Measurements from ENCODE around the gene TWIST2.

TWIST2 gene

DNA sequence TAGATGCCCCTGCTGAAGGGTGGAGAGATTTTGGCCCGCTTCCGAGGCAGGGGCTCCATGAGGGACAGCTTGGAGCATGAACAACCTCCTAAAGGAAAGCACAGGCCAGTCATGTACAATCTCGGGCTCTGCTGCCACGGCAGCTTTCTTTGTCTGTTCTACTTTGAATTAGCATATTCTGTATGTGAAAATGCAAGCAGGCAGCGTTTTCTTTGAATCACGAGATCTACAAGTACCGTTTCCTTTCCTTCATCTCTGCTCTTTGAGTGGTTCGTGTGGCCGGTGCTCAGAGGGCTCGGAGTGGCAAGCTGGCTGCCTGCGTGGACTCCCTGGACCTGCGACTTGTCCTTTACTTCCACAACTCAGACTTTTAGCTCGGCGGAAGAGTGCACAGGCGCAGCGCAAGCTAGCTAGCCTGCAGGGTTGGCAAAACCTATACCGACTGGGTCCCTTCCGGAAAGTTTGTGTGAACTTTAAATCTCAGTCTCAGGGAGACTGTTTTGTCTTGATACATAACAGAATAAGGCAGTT is 6.9 kb downstream of the TWIST2 start:
- Mint-ChIP-seq H3K27ac (no peak overlapping the region), H3K9me3 (no peaks in the 10 kb centered on the region), H3K4me3 (no peak overlapping the region), H3K36me3 (ENCODE audit: insufficient read depth) (no peaks in the 10 kb centered on the region), H3K27me3 (peaks cover 31 to 64% of the 10 kb centered on the region in 2 donors), H3K4me1 (ENCODE audit: low read depth in 2 of 2) (no peaks in the 10 kb centered on the region)
- ATAC-seq (replicated peaks) (no peak), DNase-seq (no peak)

DNA sequence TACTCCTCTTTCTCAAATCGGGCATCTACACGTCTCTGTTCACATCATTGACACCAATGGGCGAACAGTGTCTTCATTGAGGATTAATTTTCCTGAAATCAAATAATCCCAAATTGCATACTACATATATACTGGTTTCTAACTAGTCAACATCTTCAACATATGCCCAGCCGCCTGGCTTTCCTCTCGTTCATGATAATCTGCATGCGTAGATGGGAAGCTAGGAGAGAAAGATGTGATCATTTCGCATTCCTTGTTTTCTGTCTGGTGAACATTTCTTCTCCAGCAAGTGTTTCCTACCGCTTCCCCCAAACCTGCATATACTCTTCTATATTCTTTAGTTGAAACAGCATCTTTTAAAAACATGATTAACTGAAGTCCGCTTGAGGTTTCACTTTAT is 7.4 kb downstream of the TWIST2 start:
- H3K36me3 Mint-ChIP-seq (ENCODE audit: insufficient read depth) = no peaks in the 10 kb centered on the region
- DNase-seq (no peak), ATAC-seq (replicated peaks) (no peak)
- H3K9me3 Mint-ChIP-seq = no peaks in the 10 kb centered on the region
- no peak overlapping the region for H3K4me3 Mint-ChIP-seq
- H3K27me3 Mint-ChIP-seq = peaks cover 36 to 69% of the 10 kb centered on the region in 2 donors
- H3K4me1 Mint-ChIP-seq (ENCODE audit: low read depth in 2 of 2) = no peaks in the 10 kb centered on the region
- no peak overlapping the region for H3K27ac Mint-ChIP-seq

DNA sequence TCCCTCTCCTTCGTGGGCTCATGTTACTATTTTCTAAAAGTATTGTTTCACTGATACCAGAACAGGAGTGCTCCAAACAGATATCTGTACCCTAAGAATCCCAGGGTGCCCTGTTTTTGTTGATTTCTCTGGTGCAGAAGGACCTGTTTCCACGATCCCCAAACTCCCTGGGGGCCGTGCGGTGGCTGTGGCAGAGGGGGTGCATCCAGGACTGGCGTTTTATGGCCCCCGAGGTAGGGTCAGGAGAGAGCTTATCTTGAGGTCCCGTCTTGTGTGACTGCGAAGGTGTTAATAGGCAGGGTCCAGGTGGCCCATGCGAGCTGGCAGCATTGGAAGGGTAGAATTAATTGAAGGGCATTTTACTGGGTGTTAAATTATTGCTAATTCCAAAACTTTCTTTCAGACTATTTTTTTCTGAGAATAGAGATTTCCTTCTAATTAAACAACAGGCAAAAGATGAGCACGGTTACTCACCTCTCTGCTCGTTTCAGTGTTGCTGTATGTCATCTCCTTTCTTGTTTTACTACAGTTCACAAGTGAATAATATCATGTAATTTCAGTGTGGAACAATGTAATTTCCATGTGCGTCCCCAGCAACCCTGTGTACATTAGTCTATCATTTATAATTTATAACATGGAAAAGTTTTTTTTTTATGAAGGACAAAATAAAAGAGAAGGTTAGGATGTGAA is 8.2 kb downstream of the TWIST2 start:
- DNase-seq (no peak), ATAC-seq (replicated peaks) (no peak)
- no peaks in the 10 kb centered on the region for H3K36me3 Mint-ChIP-seq (ENCODE audit: insufficient read depth)
- no peaks in the 10 kb centered on the region for H3K4me1 Mint-ChIP-seq (ENCODE audit: low read depth in 2 of 2)
- H3K27me3 Mint-ChIP-seq = peaks cover 38 to 73% of the 10 kb centered on the region in 2 donors
- H3K27ac Mint-ChIP-seq = no peak overlapping the region
- H3K9me3 Mint-ChIP-seq = no peaks in the 10 kb centered on the region
- H3K4me3 Mint-ChIP-seq = no peak overlapping the region

DNA sequence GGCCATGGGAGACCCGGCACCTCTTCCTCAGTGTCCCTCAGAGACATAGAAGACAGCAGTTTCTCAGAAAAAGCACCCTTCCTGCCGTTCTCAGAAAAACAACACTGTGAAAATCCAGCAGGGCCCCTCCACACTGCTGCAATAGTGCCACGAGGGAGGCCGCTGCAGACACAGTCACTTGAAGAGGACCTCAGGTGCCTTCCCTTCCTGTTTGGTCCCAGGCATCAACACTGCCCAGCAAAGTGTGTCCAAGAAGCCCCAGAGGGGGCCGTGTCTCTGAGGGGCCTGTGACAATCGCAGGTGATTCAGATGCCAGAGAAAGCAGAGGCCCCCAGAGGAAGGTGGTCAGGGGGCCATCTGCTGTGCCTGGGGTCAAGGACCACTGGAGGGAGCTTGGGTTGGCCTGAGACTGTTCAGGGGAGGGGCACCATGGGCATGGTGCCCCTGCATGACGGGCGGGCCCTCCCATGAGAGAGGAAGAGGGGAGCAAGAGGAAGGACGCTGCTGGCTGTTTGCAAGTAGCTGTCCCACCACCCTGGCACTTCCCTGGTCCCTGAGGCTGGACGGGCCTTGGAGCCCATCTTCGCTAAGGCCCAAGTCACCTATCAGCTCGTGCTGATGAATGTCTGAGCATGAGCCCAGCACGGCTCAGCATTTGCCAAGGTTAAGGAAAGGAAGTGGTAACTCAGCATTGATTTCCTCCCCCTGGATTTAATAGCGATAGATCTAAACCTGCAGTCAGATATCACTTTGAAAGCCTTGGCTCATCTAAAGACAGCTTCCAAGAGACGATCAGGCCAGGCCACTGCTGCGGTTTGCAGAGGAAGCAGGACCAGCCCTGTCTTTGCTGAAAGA is 9.1 kb downstream of the TWIST2 start:
- H3K27me3 Mint-ChIP-seq = peaks cover 45 to 77% of the 10 kb centered on the region in 2 donors
- no peaks in the 10 kb centered on the region for H3K4me1 Mint-ChIP-seq (ENCODE audit: low read depth in 2 of 2)
- DNase-seq = no peak
- no peaks in the 10 kb centered on the region for H3K9me3 Mint-ChIP-seq
- no peak overlapping the region for H3K27ac Mint-ChIP-seq
- H3K4me3 Mint-ChIP-seq = no peak overlapping the region
- no peaks in the 10 kb centered on the region for H3K36me3 Mint-ChIP-seq (ENCODE audit: insufficient read depth)
- ATAC-seq (replicated peaks) = no peak

DNA sequence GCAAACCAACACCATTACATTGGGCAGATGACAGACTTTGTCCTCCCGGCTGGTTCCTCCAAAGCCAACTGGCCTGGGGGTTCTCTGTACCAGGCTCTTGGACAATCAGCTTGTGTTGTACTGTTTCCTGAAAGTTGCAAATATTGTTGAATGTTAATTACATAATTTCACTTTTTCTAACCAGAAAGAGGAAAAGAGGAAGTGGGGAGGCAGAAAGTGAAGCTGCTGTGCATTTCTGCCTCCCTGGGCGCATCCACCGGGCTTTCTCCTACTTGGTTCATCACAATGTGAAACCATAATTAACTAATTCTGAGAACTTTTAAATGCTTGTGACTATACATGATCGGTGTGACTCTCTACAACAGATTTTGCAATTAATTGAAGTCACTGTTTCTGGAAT is 10.1 kb downstream of the TWIST2 start:
- no peaks in the 10 kb centered on the region for H3K9me3 Mint-ChIP-seq
- H3K36me3 Mint-ChIP-seq (ENCODE audit: insufficient read depth) = no peaks in the 10 kb centered on the region
- no peak overlapping the region for H3K27ac Mint-ChIP-seq
- ATAC-seq (replicated peaks) (no peak), DNase-seq (no peak)
- H3K4me3 Mint-ChIP-seq = no peak overlapping the region
- H3K4me1 Mint-ChIP-seq (ENCODE audit: low read depth in 2 of 2) = no peaks in the 10 kb centered on the region
- peaks cover 45 to 71% of the 10 kb centered on the region in 2 donors for H3K27me3 Mint-ChIP-seq

DNA sequence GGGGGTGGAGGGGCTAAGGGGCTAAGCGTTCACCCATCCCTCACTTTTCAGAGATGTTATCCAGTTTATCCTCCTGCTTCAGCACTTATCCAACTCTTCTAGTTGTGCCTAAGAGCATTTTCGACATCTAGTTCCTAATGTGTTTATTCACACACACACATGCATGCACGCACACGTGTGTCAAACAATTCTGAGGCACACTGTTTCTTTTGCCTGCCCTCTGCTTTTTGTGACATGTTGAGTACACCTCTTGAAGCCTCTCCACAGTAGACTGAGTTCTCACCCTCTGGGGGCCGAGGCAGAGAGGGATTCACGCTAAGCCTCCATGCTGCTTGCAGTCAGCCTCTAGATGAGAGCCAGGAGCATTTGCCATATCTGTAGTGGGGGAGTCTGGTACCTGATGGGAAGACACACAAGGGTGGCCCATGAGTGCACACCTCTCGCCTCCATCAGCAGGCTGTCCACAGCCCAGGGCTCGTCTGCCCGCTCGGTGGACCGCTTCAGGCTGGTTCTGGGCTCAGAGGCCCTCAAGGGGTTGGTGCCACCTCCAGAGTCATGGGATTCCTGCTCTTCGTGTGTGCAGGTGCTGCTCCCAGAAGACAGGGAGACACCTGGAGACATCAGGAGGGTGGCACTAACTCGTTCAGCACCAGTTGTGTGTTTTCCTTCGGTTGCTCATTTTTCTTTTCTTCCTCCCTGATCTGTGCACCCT is 11.9 kb downstream of the TWIST2 start:
- no peaks in the 10 kb centered on the region for H3K9me3 Mint-ChIP-seq
- H3K36me3 Mint-ChIP-seq (ENCODE audit: insufficient read depth) = no peaks in the 10 kb centered on the region
- ATAC-seq (replicated peaks) (no peak), DNase-seq (no peak)
- H3K4me1 Mint-ChIP-seq (ENCODE audit: low read depth in 2 of 2) = no peaks in the 10 kb centered on the region
- H3K27ac Mint-ChIP-seq = no peak overlapping the region
- no peak overlapping the region for H3K4me3 Mint-ChIP-seq
- peaks cover 34 to 80% of the 10 kb centered on the region in 2 donors for H3K27me3 Mint-ChIP-seq

DNA sequence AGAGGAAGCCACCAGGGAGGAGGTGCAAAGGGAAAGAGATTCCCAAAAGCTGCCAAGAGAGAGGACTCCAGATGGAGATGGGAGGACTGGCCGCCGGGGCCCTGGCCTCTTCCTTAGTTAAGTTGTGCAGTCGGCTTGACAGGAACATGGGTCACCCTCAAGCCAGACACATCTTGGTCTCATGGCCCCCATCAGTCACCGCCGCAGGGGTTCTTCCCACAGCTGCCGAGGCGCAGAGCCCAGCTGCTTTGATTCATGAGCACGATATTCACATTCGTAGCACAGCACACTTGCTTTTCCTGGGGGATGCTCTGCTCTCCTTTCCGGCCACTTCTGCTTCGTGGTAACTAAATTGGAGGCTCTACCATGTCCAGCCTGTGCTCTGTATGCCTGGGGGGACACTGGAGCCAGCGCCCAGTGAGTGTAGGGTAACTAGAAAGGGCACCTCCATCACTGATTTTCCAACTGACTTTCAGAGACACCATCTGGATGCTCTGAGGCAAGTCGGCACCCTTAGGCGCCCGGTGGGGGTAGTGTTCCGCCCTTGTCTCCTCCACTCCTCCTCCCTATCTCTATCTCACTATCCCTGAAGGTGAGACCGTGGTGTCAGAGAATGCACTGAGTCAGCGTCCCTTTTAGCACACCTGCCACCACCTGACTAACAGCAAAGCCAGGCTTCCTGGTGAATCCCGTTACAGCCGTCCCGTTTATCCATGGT is 13.3 kb downstream of the TWIST2 start:
- DNase-seq = no peak
- ATAC-seq (replicated peaks) = no peak
- no peak overlapping the region for H3K4me3 Mint-ChIP-seq
- no peaks in the 10 kb centered on the region for H3K36me3 Mint-ChIP-seq (ENCODE audit: insufficient read depth)
- peaks cover 25 to 66% of the 10 kb centered on the region in 2 donors for H3K27me3 Mint-ChIP-seq
- H3K27ac Mint-ChIP-seq = no peak overlapping the region
- H3K9me3 Mint-ChIP-seq = no peaks in the 10 kb centered on the region
- no peaks in the 10 kb centered on the region for H3K4me1 Mint-ChIP-seq (ENCODE audit: low read depth in 2 of 2)

DNA sequence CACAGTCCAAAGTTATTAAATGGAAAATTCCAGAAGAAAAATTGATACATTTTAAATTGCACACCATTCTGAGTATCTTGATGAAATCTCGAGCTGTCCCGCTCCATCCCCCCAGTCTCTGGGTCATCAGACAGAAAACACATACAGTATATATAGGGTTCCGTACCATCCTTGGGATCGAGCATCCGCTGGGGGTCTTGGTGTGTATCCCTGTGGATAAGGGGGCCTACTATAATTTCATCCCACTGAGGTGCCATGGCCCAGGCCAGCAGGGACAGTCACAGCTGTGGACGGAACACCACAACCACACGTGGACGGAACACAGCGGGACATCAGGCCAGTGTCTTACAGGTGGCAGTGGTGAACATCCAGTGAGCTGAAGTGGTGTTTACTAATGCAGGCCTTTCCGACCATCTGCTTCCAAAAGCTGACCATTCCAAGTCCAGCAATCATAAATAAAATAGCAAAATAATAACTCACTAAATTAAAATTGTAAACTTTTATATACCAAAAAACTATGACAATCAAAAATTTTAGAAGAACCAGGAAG is 14.0 kb downstream of the TWIST2 start:
- H3K27ac Mint-ChIP-seq = no peak overlapping the region
- no peak for DNase-seq
- peaks cover 25 to 65% of the 10 kb centered on the region in 2 donors for H3K27me3 Mint-ChIP-seq
- no peak for ATAC-seq (replicated peaks)
- peaks cover 1% of the 10 kb centered on the region for H3K36me3 Mint-ChIP-seq (ENCODE audit: insufficient read depth)
- H3K9me3 Mint-ChIP-seq = no peaks in the 10 kb centered on the region
- no peaks in the 10 kb centered on the region for H3K4me1 Mint-ChIP-seq (ENCODE audit: low read depth in 2 of 2)
- no peak overlapping the region for H3K4me3 Mint-ChIP-seq

DNA sequence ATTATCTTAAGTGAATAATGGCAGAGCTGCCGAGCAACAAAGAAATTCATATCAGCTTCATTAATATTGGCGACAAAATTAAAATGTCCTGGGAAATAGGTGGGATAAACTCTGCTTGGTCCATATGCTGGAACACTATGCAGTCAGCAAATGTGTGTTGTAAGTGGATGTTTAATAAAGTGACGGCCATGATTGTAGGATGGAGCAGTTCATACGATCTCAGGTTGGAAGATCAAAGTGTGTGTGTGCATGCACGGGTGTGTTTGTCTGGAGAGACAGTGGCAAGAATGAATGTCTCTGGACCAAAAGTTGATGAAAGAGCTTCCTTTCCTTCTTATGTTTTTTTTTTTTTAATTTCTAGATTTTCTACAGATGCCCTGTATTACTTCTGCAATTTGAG is 14.8 kb downstream of the TWIST2 start:
- Mint-ChIP-seq H3K36me3 (ENCODE audit: insufficient read depth) (peaks cover 3% of the 10 kb centered on the region), H3K9me3 (no peaks in the 10 kb centered on the region), H3K4me1 (ENCODE audit: low read depth in 2 of 2) (peaks cover 0 to 1% of the 10 kb centered on the region in 2 donors), H3K27me3 (peaks cover 25 to 65% of the 10 kb centered on the region in 2 donors), H3K4me3 (no peak overlapping the region), H3K27ac (no peak overlapping the region)
- DNase-seq (no peak), ATAC-seq (replicated peaks) (no peak)

DNA sequence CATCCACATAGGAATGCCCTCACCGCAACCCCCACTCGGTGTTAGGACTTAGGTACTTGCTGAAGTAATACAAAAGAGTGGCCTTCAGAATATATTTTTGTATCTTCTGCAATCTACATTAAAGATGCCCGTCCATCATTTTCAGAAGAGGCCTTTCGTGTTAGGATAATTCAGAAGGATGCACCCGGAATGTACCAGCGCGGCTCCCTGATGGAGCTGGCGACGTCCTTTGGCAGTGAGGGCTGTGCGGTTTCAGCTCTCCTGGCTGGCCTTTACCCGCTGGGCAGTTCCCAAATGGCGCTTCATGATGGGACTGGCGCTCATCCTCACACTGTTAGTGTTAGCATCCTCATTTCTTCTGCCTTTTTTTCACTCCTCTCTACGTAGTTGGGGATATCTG is 15.3 kb downstream of the TWIST2 start:
- H3K27me3 Mint-ChIP-seq = peaks cover 25 to 63% of the 10 kb centered on the region in 2 donors
- no peak for DNase-seq
- no peak overlapping the region for H3K27ac Mint-ChIP-seq
- ATAC-seq (replicated peaks) = no peak
- H3K4me1 Mint-ChIP-seq (ENCODE audit: low read depth in 2 of 2) = peaks cover 0 to 1% of the 10 kb centered on the region in 2 donors
- peaks cover 3% of the 10 kb centered on the region for H3K36me3 Mint-ChIP-seq (ENCODE audit: insufficient read depth)
- no peak overlapping the region for H3K4me3 Mint-ChIP-seq
- H3K9me3 Mint-ChIP-seq = no peaks in the 10 kb centered on the region

DNA sequence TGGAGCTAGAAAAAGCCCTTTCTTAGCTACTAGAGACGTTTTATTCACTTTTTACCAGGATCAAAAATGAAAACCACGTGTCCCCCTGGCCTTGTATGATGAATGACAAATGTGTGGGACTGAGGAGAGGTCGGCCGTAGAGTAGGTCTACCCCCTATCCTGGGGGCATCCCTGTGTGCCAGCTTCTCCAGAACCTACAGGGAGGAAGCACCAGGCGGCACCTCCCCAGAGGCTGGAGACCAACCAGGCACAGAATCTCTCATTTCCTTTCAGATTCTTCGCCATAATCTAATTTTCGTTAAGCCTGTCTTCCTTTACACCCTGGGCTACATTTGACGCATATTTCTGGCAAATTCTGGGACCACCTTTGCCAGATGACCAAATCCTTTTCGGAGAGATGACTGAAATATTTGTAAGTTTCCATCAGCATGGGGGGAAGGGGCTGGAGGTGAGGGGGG is 15.9 kb downstream of the TWIST2 start:
- Mint-ChIP-seq H3K27ac (no peak overlapping the region), H3K4me1 (ENCODE audit: low read depth in 2 of 2) (peaks cover 0 to 1% of the 10 kb centered on the region in 2 donors), H3K36me3 (ENCODE audit: insufficient read depth) (peaks cover 3% of the 10 kb centered on the region), H3K27me3 (peaks cover 20 to 58% of the 10 kb centered on the region in 2 donors), H3K9me3 (no peaks in the 10 kb centered on the region), H3K4me3 (no peak overlapping the region)
- no peak for DNase-seq
- ATAC-seq (replicated peaks) = no peak

DNA sequence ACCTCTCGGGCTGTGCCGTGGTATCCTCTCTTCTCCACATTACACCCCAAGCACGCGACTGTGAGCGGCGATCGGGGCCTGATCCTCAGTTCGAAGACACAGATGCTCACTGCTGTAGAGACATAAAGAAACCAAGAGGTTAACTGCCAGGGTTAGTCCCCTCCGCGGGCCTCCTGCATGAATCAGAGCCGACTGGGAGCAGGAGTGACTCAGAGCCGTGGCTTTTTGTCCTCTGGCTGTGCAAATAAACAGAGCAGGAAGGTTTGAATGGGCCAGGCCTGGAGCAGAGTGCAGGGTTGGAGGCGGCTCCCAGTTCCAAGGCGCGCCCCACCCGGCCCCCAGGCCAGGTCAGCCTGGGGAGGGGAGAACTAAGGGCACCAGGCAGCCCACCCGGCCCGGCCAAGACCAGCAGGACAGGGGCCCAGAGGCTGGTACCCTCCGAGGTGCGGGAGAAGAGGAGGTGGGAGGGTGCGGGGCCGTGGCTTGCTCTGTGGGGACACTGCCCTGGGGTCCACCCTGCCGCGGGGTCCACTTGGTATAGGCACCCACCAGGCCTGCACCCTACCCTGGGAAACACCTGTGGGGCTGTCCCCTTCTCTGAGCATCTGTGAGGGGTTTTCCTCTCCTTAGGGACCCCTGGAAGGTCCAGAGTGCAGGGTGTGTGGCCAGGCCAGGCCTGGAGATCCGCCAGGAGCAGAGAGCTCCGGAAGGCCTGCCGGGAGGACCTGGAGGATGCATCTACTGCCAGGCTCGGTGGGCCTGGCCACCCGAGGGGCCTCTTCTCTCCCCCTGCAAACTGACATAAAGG is 16.5 kb downstream of the TWIST2 start:
- no peak overlapping the region for H3K4me3 Mint-ChIP-seq
- DNase-seq (no peak), ATAC-seq (replicated peaks) (no peak)
- H3K9me3 Mint-ChIP-seq = no peaks in the 10 kb centered on the region
- peaks cover 5% of the 10 kb centered on the region for H3K36me3 Mint-ChIP-seq (ENCODE audit: insufficient read depth)
- no peak overlapping the region for H3K27ac Mint-ChIP-seq
- peaks cover 0 to 1% of the 10 kb centered on the region in 2 donors for H3K4me1 Mint-ChIP-seq (ENCODE audit: low read depth in 2 of 2)
- peaks cover 18 to 52% of the 10 kb centered on the region in 2 donors for H3K27me3 Mint-ChIP-seq
